ENCODE data around the gene SIRT6. TPM values are rescaled to one million over a fixed set of nuclear protein-coding genes. Genes with fewer than 3 reads are reported as not detected.
"Not testable (repeated sequence)": the region's sequence is repeated elsewhere in the genome, so short reads cannot be mapped to it uniquely, and the experiment has no call there.

Gene SIRT6
- total RNA-seq, 1 donor from 2014 or later: 18.1 TPM

- intact Hi-C loops (cut with DNase I): no loop called here
- no peaks in the 10 kb centered on the region for H3K4me1 ChIP-seq
- ATAC-seq: no peak
Measured at GRCh38 chr19:4152241-4152998, 29.9 kb downstream of the SIRT6 start.

DNA sequence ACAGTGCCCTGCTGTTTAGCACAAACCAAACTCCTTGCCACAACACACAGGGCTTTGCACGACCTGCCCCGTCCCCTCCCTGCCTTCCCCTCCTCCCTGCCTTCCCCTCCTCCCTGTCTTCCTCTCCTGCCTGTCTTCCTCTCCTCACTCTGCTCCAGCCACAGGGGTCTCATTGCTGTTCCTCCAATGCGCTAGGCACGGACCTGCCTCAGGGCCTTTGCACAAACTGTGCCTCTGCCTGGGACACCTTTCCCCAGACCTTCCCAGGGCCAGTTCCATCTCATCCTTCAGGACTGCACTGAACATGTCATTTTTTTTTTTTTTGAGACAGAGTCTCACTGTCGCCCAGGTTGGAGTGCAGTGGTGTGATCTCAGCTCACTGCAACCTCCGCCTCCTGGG lies 30.7 kb downstream of the SIRT6 start:
- Histone ChIP-seq H3K4me1 (no peaks in the 10 kb centered on the region), H3K9me3 (no peaks in the 10 kb centered on the region), H3K4me3 (no peak overlapping the region), H3K27me3 (ENCODE audit: low read depth) (peaks cover 24% of the 10 kb centered on the region), H3K27ac (no peak overlapping the region), H3K36me3 (no peaks in the 10 kb centered on the region)
- no peak for ATAC-seq
- intact Hi-C loops (cut with DNase I): no loop called here
- no peak for DNase-seq
- TF ChIP-seq, protein P1, sequence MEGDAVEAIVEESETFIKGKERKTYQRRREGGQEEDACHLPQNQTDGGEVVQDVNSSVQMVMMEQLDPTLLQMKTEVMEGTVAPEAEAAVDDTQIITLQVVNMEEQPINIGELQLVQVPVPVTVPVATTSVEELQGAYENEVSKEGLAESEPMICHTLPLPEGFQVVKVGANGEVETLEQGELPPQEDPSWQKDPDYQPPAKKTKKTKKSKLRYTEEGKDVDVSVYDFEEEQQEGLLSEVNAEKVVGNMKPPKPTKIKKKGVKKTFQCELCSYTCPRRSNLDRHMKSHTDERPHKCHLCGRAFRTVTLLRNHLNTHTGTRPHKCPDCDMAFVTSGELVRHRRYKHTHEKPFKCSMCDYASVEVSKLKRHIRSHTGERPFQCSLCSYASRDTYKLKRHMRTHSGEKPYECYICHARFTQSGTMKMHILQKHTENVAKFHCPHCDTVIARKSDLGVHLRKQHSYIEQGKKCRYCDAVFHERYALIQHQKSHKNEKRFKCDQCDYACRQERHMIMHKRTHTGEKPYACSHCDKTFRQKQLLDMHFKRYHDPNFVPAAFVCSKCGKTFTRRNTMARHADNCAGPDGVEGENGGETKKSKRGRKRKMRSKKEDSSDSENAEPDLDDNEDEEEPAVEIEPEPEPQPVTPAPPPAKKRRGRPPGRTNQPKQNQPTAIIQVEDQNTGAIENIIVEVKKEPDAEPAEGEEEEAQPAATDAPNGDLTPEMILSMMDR (IDR thresholded peaks at IDR 0.05): no peak

More at GRCh38 chr19:4152241-4152998, 29.9 kb downstream of the SIRT6 start:
- Histone ChIP-seq H3K27ac (no peak overlapping the region), H3K9me3 (no peaks in the 10 kb centered on the region), H3K27me3 (ENCODE audit: low read depth) (peaks cover 16% of the 10 kb centered on the region), H3K4me3 (no peak overlapping the region), H3K36me3 (no peaks in the 10 kb centered on the region)
- no peak for DNase-seq
- TF ChIP-seq, protein P1 (IDR thresholded peaks at IDR 0.05): no peak

DNA sequence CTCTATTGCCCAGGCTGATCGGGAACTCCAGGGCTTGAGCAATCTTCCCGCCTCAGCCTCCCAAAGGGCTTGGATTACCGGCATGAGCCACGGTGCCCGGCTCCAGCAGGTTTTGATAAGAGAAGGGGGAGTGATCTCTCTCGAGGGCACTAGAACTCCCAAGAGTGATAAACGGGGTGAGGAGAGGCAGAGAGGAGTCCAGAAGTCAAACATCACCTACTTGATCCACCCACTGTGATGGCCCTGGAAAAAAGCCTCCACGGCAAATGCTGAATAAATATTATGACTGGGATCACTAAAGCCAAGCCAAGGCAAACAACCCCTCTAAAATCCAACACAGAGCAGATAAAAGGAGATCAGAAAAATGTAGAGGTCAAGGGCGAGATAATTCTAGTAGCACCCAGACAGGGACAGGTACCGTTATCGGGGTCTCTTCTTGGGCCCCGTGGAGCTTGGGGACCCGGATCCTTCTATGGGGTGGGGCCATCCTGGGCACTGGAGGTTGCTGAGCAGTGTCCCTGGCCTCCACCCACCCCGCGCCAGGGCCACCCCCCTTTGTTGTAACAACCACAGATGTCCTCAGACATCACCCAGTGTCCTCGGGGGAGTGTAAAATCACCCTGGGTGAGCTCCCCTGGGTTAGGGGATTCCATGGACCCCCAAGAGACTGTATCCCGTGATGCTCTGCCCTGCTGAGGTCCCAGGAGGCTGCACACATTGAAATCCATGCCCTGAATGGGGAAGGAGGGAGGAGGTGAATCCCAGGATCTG lies 32.7 kb downstream of the SIRT6 start:
- no peaks in the 10 kb centered on the region for H3K36me3 ChIP-seq
- no peaks in the 10 kb centered on the region for H3K9me3 ChIP-seq
- intact Hi-C loops (cut with DNase I): no loop called here
- no peak overlapping the region for H3K27ac ChIP-seq
- ATAC-seq (peak in 1 of 2 donors; percentile 35), DNase-seq (no peak)
- TF ChIP-seq, protein P1 (IDR thresholded peaks at IDR 0.05): no peak
- peaks cover 34% of the 10 kb centered on the region for H3K27me3 ChIP-seq (ENCODE audit: low read depth)
- H3K4me1 ChIP-seq: no peaks in the 10 kb centered on the region
- no peak overlapping the region for H3K4me3 ChIP-seq

DNA sequence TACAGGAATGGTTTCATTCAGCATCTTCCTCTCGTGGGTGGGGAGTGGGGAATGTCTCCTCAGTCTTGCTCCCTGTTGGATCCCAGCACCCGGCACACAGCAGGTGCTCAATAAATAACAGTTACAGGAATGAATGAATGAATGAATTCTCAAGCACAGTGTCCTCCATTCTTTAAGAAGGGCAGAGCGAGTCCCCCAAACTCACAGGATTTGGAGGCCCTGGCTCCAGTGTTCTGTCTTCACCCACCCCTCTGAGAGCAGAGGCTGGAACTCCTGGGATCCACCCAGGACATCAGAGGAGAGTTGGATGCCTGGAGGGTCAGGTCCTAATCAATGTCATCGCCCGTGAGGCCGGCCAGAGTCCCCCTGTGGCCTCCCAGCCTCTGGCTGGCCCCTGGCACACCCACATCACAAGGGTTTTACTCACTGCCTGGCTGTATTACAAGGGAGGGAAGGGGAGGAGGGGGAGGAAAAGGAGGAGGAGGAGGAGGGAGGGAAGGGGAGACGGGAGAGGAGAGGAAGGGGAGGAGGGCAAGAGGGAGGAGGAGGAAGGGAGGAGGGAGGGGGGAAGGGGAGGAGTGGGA lies 37.6 kb downstream of the SIRT6 start:
- H3K4me1 ChIP-seq: peaks cover 7% of the 10 kb centered on the region
- no peaks in the 10 kb centered on the region for H3K36me3 ChIP-seq
- TF ChIP-seq, protein P1 (IDR thresholded peaks at IDR 0.05): no peak
- ATAC-seq (no peak), DNase-seq (no peak)
- no peaks in the 10 kb centered on the region for H3K9me3 ChIP-seq
- H3K4me3 ChIP-seq: no peak overlapping the region
- peaks cover 20% of the 10 kb centered on the region for H3K27me3 ChIP-seq (ENCODE audit: low read depth)
- H3K27ac ChIP-seq: no peak overlapping the region
- intact Hi-C loops (cut with DNase I): no loop called here

DNA sequence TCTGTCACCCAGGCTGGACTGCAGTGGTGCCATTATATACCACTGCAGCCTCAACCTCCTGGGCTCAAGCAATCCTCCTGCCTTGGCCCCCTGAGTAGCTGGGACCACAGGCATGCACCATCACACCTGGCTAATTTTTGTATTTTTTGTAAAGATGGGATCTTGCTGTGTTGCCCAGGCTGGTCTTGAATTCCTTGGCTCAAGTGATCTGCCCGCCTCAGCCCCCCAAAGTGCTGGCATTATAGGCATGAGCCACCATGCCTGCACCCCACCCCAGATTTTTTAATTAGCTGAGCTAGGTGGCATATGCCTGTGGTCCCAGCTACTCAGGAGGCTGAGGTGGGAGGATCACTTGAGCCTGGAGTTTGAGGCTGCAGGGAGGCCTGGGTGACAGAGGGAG lies 39.4 kb downstream of the SIRT6 start:
- H3K27me3 ChIP-seq (ENCODE audit: low read depth): peaks cover 18% of the 10 kb centered on the region

More for the DNA sequence above, 39.4 kb downstream of the SIRT6 start:
- ATAC-seq; H3K27ac ChIP-seq; H3K9me3 ChIP-seq; H3K36me3 ChIP-seq; H3K4me3 ChIP-seq; DNase-seq; intact Hi-C loops (cut with DNase I); H3K4me1 ChIP-seq: not testable (repeated sequence)
